Measurements from ENCODE around the gene ULBP1. TPM values are rescaled to one million over a fixed set of nuclear protein-coding genes. Genes with fewer than 3 reads are reported as not detected.

ULBP1 gene
- polyA plus RNA-seq, 3 donors = 0.06 to 0.79 (median 0.09) TPM

- Mint-ChIP-seq H3K27me3 (ENCODE audit: low read depth in 3 of 3) (peaks cover 73 to 88% (median 74%) of the 10 kb centered on the region in 3 donors), H3K27ac (peak overlapping the region in 5 of 7 donors; percentile 13 to 66 (median 27)), H3K9me3 (peaks cover 4 to 14% (median 8%) of the 10 kb centered on the region in 7 donors), H3K36me3 (peaks cover 5 to 6% of the 10 kb centered on the region in 2 donors), H3K4me1 (peaks cover 15% of the 10 kb centered on the region), H3K4me3 (peak overlapping the region in 1 of 2 donors; percentile 63)
- H4K20me1 ChIP-seq (ENCODE audit: insufficient read depth, low read length) = no peaks in the 10 kb centered on the region
- intact Hi-C loops (cut with micrococcal nuclease) = loop anchor here (2.0 to 10.0 kb wide), 3 partner anchors 82 to 880 kb away; partner anchors contain the start of gene PPIL4 (in 1 of the 2)
- H3K27ac ChIP-seq (ENCODE audit: low read depth in 1 of 2, low read length in 2 of 2) = no peak overlapping the region
- no peaks in the 10 kb centered on the region for H3K79me2 ChIP-seq (ENCODE audit: insufficient read depth, low read length)
- peak; percentile 66 to 81 (median 74) for DNase-seq
- H3K9me3 ChIP-seq (replicated peaks in 1 of 2; ENCODE audit: control insufficient read depth in 1 of 2, insufficient read depth in 1 of 2, low read length in 2 of 2) = peaks cover 0 to 8% of the 10 kb centered on the region in 2 donors
- peaks cover 69 to 91% of the 10 kb centered on the region in 2 donors for H3K27me3 ChIP-seq (ENCODE audit: control insufficient read depth in 2 of 2, insufficient read depth in 2 of 2, low read length in 2 of 2)
- H3K4me2 ChIP-seq (replicated peaks; ENCODE audit: extremely low read depth, low read length, poor library complexity, severe bottlenecking) = no peak overlapping the region
- no peak overlapping the region for H3K4me3 ChIP-seq (replicated peaks in 1 of 3; ENCODE audit: low read depth in 2 of 3, low read length in 3 of 3)
- H3K4me1 ChIP-seq (ENCODE audit: control insufficient read depth in 1 of 2, insufficient read depth in 2 of 2, low read length in 2 of 2) = peaks cover 11 to 17% of the 10 kb centered on the region in 2 donors
- no peak overlapping the region for H2AFZ ChIP-seq (ENCODE audit: insufficient read depth, low read depth, low read length, poor library complexity, severe bottlenecking)
- H3K36me3 ChIP-seq (replicated peaks in 1 of 2; ENCODE audit: control insufficient read depth in 1 of 2, insufficient read depth in 2 of 2, low read length in 2 of 2) = no peaks in the 10 kb centered on the region
- no peak overlapping the region for H3K9ac ChIP-seq (ENCODE audit: insufficient read depth, low read length, poor library complexity, severe bottlenecking)
- 49% methylated on average over 9 of the region's 11 CpGs for WGBS (ENCODE audit: insufficient coverage)
- TF ChIP-seq CTCF (IDR thresholded peaks at IDR 0.05) = peak; percentile 84
These were observed 29.2 kb upstream of the ULBP1 start for GRCh38 chr6:149934249-149935156.

DNA sequence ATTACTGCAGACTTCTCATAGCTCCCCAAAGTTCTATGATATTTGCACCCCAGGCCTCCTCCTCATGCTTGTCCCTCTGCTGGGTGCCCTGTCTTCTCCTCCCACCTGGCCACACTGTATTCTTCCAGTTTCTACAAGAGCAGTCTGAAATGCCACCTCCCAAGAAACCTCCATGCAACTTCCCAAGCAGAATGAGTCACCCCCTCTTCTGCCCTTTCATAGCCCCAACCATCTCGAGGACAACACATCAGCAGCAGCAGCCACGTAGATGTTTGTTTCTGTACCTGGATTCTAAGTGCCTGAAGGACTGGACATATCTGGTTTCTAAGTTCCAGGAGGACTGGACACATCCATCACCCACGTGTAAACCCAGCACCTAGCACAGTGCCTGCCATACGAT is 28.5 kb upstream of the ULBP1 start:
- peaks cover 5 to 6% of the 10 kb centered on the region in 2 donors for H3K36me3 Mint-ChIP-seq
- Histone ChIP-seq H3K9me3 (replicated peaks in 1 of 2; ENCODE audit: control insufficient read depth in 1 of 2, insufficient read depth in 1 of 2, low read length in 2 of 2) (peaks cover 0 to 14% of the 10 kb centered on the region in 2 donors), H4K20me1 (ENCODE audit: insufficient read depth, low read length) (no peaks in the 10 kb centered on the region), H3K9ac (ENCODE audit: insufficient read depth, low read length, poor library complexity, severe bottlenecking) (no peak overlapping the region), H3K27ac (ENCODE audit: low read depth in 1 of 2, low read length in 2 of 2) (no peak overlapping the region), H2AFZ (ENCODE audit: insufficient read depth, low read depth, low read length, poor library complexity, severe bottlenecking) (no peak overlapping the region), H3K4me3 (replicated peaks in 1 of 3; ENCODE audit: low read depth in 2 of 3, low read length in 3 of 3) (no peak overlapping the region), H3K4me1 (ENCODE audit: control insufficient read depth in 1 of 2, insufficient read depth in 2 of 2, low read length in 2 of 2) (peaks cover 11 to 17% of the 10 kb centered on the region in 2 donors), H3K79me2 (ENCODE audit: insufficient read depth, low read length) (no peaks in the 10 kb centered on the region), H3K27me3 (ENCODE audit: control insufficient read depth in 2 of 2, insufficient read depth in 2 of 2, low read length in 2 of 2) (peaks cover 69 to 91% of the 10 kb centered on the region in 2 donors), H3K36me3 (replicated peaks in 1 of 2; ENCODE audit: control insufficient read depth in 1 of 2, insufficient read depth in 2 of 2, low read length in 2 of 2) (no peaks in the 10 kb centered on the region), H3K4me2 (replicated peaks; ENCODE audit: extremely low read depth, low read length, poor library complexity, severe bottlenecking) (no peak overlapping the region)
- intact Hi-C loops (cut with micrococcal nuclease) = loop anchor here (2.0 to 10.0 kb wide), 3 partner anchors 82 to 880 kb away; partner anchors contain the start of gene PPIL4 (in 1 of the 2)
- 43% methylated on average over 1 of the region's 4 CpGs for WGBS (ENCODE audit: insufficient coverage)
- peak overlapping the region in 1 of 2 donors; percentile 62 for H3K4me3 Mint-ChIP-seq
- peak in 1 of 3 donors; percentile 29 for DNase-seq
- TF ChIP-seq CTCF (IDR thresholded peaks at IDR 0.05) = no peak
- peaks cover 16% of the 10 kb centered on the region for H3K4me1 Mint-ChIP-seq
- peak overlapping the region in 2 of 7 donors; percentile 31 to 44 for H3K27ac Mint-ChIP-seq
- peaks cover 76 to 88% (median 76%) of the 10 kb centered on the region in 3 donors for H3K27me3 Mint-ChIP-seq (ENCODE audit: low read depth in 3 of 3)
- peaks cover 4 to 18% (median 12%) of the 10 kb centered on the region in 7 donors for H3K9me3 Mint-ChIP-seq
